RWPE1 (cell line): Measurements from ENCODE around the gene SULT1A2.

Experiments
- CTCF ChIA-PET: fragments of 350-600 bp; sonication (Branson Sonifier 250); formaldehyde crosslinking; extraction: SDS; loops from one replicate; lab custom pipeline; 2021; lab: Yijun Ruan, JAX
- POLR2A ChIA-PET: fragments of 400-600 bp; formaldehyde crosslinking; extraction: SDS; loops from one replicate; lab custom pipeline; 2020; ENCODE audit warnings: antibody characterized with exemption; ENCODE audit not compliant: low non-redundant PET; lab: Yijun Ruan, JAX
- DNase-seq: peaks from one replicate; pipeline ENCODE4 v3.0.0; 2012; ENCODE audit warnings: low spot score
- H3K27ac ChIP-seq: fragments of 450-650 bp; 2 replicates; pipeline ENCODE4 v1.5.1; 2017
- CTCF ChIP-seq: fragments of 450-650 bp; conservative IDR thresholded peaks from 2 replicates; pipeline ENCODE4 v1.5.1; 2017; ENCODE audit warnings: low read depth, mild to moderate bottlenecking

The SULT1A2 gene

GRCh38 chr16:28580726-28581315 lies 16.0 kb downstream of the SULT1A2 start:
- TF ChIP-seq CTCF = no peak
- ChIA-PET CTCF (no interaction called here), POLR2A (no interaction called here)
- no peak for DNase-seq
- no peak overlapping the region for H3K27ac ChIP-seq

- no peak overlapping the region for H3K27ac ChIP-seq
- ChIA-PET POLR2A (no interaction called here), CTCF (interaction anchor here (0.6 to 0.7 kb wide), 3 partner anchors 19 to 1885 kb away, joined by 3 to 4 read pairs (median 3); no protein-coding TSS in a partner anchor)
- no peak for DNase-seq
- no peak for TF ChIP-seq CTCF
Observed at GRCh38 chr16:28575446-28576109, 21.3 kb downstream of the SULT1A2 start.

- CTCF ChIA-PET = interaction anchor here (0.6 to 0.7 kb wide), 2 partner anchors 18 to 300 kb away, joined by 3 read pairs; no protein-coding TSS in a partner anchor
- no peak for TF ChIP-seq CTCF
- POLR2A ChIA-PET = no interaction called here
- DNase-seq = no peak
- no peak overlapping the region for H3K27ac ChIP-seq
Observed at GRCh38 chr16:28574925-28575324, 21.9 kb downstream of the SULT1A2 start.

- ChIA-PET POLR2A (no interaction called here), CTCF (no interaction called here)
- no peak for TF ChIP-seq CTCF
Observed at GRCh38 chr16:28573738-28574718, 22.8 kb downstream of the SULT1A2 start.

GRCh38 chr16:28572696-28573510 lies 23.9 kb downstream of the SULT1A2 start:
- CTCF ChIA-PET = interaction anchor here (0.6 to 0.7 kb wide), 2 partner anchors 19 to 42 kb away, joined by 3 read pairs; no protein-coding TSS in a partner anchor
- no peak overlapping the region for H3K27ac ChIP-seq
- no peak for TF ChIP-seq CTCF
- DNase-seq = no peak
- POLR2A ChIA-PET = no interaction called here

More at GRCh38 chr16:28573738-28574718, 22.8 kb downstream of the SULT1A2 start:
- DNase-seq = no peak
- no peak overlapping the region for H3K27ac ChIP-seq
